HG03108 (cell line): Measurements from ENCODE around the gene NRF1.
"Not testable (repeated sequence)": the region's sequence is repeated elsewhere in the genome, so short reads cannot be mapped to it uniquely, and the experiment has no call there.

Source experiments
- ATAC-seq: cut with Tn5 transposase; IDR thresholded peaks from one replicate; pipeline ENCODE4 v1.9.1; 2021; ENCODE audit warnings: moderate library complexity; ENCODE audit not compliant: unreplicated experiment

Gene NRF1

DNA sequence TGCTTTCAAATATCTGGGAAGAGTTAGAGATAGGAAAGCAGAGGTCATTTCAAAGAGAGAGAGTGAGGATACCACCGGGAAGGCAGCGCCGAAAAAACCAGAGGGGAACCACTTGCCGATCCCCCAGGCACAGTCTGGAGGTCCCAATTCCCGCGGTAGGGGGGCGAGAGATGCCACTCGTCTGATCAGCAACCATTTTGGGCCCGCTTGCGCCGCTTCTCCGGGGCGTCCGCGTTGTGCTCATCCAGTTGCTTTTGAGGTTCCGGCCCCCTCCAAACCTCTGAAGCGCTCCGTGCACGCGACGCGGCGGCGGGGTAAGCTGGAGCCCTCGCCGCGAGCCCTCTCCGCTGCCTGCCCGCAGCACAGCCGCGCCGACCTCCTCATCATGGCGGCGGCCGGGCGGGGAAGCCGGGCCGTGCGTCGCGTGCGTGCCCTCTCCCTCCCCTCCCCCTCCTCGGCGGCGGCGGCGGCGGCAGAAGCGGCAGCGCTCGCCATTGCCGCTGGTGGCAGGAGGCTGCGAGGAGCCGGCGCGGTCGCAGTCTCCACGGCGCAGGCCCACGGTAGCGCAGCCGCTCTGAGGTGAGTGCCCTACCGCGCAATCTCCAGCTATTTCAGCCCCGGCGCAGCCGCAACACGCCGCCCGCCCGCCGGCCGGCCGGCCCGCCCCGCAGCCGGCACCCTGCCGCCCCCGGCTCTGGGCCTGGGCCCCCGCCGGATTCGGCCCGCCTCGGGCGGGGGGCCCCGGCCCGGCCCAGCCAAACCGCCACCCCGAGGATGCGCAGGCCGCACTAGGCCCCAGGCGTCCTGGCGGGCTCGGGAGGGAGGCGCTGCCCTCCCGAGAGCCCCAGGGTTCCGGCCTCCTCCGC is at the start of gene NRF1:
NRF1 (plus strand) TSS at position 475 of the 866 bp plus-strand sequence. CDS start 45,632 bp downstream, outside the sequence.
- peak; percentile 55 for ATAC-seq

DNA sequence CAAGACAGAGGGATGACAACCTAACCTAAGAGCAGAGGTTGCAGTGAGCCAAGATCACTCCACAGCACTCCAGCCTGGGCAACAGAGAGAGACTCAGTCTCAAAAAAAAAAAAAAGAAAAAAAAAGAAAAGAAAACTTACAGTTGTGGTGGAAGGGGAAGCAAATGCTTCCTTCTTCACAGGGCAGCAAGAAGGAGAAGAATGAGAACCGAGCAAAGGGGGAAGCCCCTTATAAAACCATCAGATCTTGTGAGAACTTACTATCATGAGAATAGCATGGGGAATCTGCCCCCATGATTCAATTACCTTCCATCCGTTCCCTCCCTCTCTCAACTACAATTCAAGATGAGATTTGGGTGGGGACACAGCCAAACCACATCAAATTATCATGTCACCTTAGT is 45.2 kb upstream of the NRF1 start:
- ATAC-seq: not testable (repeated sequence)

DNA sequence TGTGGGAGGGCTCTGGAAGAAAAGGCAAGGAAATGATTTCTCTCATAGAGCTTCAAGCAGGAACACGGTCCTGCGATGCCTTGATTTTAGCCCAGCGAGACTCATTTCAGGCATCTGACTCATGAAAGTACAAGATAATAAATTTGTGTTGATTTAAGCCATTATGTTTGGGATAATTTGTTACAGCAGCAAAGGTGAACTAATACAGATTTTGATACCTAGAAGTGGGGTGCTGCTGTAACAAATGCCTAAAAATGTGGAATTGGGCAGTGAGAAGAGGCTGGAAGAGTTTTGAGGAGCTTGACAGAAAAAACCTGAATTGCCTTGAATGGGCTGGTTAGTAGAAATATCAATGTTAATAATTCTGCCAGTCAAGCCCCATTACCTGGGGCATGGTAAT is 44.1 kb upstream of the NRF1 start:
- no peak for ATAC-seq

DNA sequence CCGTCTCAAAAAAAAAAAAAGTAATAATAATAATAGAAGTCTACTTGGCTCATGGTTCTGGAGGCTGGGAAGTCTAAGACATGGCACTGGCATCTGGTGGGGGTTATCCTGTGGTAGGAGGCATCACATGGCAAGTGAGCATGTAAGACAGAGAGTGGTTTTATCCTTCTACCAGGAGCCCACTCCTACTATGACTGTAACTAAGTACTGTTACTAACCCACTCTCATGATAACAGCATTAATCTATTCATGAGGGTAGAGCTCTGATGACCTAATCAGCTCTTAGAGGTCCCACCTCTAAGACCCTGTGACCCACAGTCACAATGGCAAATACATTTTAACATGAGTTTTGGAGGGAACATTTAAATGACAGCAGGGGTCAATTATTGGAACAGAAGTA is 43.3 kb upstream of the NRF1 start:
- ATAC-seq: no peak

DNA sequence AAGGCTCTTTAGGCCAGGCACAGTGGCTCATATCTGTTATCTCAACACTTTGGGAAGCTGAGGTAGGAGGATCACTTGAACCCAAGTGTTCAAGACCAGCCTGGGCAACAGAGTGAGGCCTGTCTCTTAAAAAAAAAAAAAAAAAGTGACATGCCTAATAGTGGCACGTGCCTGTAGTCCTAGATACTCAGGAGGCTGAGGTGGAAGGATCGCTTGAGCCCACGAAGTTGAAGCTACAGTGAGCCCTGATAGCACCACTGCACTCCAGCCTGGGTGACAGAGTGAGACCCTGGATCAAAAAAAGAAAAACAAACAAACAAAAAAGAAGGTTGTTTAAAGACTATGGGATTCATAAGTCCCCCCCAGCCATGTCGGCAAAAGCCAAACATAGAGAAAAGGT is 42.2 kb upstream of the NRF1 start:
- no peak for ATAC-seq

DNA sequence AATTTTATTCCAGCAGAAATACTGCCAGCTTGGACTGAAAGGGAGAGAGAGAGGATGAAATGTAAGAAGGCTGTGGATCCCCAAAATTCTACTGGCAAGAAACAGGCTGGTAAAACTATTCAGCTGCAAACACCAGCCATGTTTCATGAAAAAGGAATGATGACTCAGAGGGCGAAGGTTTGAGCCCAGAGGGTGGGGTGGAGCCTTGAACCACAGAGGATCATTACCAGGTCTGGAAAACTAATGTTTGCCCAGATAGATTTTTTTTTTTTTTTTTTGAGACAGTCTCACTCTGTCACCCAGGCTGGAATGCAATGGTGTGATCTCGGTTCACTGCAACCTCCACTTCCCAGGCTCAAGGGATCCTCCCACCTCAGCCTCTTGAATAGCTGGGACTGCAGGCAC is 41.7 kb upstream of the NRF1 start:
- no peak for ATAC-seq

DNA sequence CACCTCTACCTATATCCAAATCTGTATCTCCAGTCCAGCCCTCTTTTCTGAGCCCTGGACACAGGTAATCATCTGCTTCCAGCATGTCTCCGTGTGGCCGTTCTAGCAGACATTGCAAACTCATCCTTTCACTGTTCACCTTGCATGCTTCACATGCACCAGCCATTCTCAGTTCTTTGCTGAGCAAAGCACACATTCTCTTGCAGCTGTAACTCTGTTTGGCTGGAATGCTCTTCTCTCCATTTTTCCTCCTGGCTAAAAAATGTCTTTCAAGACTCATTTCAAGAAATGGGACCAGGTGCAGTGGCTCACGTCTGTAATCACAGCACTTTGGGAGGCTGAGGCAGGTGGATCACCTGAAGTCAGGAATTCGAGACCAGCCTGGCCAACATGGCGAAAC is 40.3 kb upstream of the NRF1 start:
- ATAC-seq: no peak

DNA sequence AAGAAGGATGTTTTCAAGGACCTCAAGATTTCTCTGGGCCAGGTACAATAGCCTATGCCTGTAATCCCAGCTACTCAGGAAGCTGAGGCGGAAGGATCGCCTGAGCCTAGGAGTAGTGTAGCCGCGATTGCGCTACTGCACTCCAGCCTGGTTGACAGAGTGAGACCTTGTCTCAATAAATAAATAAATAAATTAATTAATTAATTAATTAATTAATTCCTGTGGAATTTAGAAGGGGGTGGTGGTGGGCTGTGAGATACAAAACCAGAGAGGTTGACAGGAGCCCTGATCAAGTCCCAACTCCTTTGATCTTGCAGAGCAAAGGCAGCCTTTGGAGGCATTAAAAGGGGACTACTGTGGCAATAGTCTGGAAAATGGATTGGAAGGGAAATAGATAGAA is 39.3 kb upstream of the NRF1 start:
- no peak for ATAC-seq

DNA sequence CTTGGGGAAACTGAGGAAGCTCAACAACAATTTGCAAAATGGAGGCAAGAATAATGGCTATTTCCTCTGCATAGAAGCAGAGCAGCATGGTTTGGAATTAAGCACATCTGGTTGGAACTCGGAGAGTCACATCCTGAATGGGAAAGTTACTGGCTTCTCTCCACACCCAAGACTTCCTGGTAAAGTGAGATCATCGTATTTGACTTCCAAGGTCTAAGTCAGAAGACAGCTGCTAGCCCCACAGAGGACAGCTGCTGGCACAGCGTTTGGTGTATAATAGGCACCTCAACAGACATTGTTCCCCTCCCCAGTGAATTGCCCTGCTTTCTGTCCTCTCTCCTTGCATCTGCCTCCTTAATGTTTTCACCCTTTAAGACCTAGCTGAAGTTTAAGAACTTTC is 37.0 kb upstream of the NRF1 start:
- ATAC-seq: no peak

DNA sequence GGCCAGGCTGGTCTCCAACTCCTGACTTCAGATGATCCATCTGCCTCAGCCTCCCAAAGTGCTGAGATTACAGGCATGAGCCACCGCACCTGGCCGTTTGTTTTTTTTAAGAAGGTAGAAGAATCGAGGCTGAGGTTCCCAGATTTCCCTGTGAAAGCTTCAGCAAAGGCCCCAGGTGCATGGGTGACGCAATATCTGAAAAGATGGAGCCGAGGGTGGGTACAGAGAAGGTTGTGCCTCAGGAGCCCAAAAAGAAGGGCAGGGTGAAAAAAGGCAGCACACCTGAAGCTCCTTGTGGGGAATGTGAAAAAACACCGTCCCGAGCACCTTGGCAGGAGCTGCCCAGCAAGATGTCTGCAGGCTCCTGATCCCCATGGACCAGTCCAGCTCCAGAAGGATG is 35.8 kb upstream of the NRF1 start:
- ATAC-seq: no peak

DNA sequence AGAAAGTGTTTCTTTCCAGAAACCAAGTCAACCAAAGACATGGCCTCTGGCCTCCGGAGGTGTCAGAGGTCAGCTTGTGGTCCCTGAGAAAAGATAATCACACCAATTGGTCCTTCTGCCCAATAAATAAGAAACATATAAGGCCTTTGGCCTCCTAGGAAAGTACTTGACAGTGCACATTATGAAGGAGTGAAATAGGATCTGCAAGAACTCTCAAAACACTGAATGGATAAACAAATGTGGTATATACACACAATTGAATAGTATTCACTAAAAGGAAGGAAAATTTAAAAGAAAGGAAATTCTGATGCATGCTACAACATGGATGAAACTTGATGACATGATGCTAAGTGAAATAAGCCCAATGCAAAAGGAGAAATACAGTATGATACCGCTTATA is 35.4 kb upstream of the NRF1 start:
- no peak for ATAC-seq

DNA sequence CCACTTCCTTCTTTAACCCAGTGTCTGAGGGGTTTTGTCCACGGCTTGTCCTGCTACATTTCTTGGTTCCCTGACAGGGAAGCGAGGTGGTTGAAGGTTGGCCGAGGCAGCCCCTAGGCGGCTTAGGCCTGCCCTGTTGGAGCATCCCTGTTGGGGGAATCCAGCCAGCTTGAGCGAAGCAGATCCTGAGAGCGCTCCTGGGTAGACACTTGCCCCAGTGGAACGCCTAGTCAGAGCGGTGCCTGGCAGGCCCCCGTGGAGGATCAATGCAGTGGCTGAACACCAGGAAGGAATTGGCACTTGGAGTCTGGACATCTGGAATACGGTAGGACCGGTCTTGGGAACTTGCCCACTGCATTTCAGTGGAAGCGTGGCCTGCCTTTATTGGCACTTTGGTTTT is 32.7 kb upstream of the NRF1 start:
- no peak for ATAC-seq

DNA sequence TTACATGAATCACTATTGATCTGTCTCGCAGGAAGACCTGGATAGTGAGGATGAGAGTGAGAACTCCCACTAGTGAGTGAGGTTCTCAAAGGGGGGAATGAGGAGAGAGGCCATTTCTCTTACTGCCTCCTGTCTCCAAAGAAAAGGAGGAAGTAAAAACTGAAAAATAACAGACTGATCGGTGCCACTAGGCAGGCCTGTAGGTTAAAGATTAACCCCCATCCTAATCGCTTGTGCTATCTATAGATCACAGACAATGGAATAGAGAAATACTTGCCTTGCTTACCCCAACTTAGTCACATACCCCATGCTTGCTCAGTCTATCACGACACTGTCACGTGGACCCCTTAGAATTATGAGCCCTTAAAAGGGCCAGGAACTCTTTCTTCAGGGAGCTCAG is 25.3 kb upstream of the NRF1 start:
- ATAC-seq: not testable (repeated sequence)

DNA sequence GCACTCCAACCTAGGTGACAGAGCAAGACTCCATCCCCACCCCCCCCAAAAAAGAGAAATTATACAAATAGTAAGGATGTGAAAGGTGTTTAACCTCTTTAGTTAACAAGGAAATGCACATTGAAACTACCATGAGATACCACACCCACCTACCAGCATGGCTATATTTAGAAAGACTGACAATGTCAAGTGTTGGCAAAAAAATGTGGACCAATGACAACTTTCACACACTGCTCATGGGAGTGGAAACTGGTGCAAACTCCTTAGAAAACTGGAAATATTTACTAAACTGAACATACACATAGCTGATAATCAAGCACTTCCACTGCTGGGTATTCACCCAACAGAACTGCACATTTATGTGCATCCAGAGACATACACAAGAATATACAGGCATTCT is 23.3 kb upstream of the NRF1 start:
- no peak for ATAC-seq

DNA sequence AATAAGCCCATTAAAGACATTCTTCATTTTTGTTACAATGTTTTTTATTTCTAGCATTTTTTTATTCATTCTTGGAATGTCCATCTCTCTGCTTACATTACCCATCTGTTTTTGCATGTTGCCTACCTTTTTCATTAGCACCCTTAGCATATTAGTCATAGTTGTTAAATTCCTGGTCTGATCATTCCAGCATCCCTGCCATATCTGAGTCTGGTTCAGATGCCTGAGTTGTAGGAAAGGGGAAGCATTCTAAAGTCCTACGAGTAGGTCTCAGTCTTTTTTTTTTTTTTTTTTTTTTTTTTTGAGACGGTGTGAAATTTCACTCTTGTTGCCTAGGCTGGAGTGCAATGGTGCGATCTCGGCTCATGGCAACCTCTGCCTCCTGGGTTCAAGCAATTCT is 19.7 kb upstream of the NRF1 start:
- no peak for ATAC-seq

DNA sequence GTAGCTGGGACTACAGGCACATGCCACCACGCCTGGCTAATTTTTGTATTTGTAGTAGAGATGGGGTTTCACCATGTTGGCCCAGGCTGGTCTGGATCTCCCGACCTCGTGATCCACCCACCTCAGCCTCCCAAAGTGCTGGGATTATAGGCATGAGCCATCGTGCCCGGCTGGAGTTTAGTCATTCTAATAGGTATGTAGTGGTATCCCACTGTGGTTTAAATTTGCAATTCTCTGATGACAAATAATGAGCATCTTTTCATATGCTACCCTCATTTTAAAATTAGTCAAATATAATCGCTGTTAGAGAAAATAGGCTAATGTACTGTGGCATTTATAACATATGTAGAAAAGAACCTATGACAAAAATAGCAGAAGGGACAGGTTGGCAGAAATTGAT is 15.1 kb upstream of the NRF1 start:
- ATAC-seq: not testable (repeated sequence)

DNA sequence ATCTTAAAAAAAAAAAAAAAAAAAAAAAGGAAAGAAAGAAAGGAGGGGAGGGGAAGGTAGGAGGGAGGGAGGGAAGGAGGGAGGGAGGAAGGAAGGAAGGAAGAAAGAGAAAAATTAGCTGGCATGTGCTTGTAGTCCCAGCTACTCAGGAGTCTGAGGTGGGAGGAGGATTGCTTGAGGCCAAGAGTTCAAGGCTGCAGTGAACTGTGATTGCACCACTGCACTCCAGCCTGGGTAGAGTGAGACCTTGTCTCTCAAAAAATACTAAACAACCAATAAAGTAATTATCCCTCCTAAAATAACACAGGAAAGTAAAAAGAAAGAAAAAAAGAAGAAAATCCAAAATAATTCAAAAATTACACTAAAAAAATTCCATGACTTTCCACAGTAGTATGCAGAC is 13.8 kb upstream of the NRF1 start:
- no peak for ATAC-seq

DNA sequence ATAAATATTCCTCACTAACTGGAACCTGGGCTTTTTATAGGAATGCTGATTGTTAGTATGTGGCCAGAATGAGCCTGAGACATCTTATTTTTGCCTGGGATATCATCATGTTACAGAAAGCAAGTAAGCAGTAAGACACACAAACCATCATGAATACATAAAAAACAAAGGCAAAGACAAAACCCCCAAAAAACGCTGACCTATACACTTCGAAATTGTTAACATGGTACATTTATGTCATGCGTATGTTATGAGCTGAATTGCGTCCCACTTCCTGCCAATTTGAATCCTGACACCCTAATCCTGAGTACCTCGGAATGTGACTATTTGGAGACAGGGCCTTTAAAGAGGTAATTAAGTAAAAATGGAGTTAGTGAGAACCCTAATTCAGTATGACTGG is 12.3 kb upstream of the NRF1 start:
- ATAC-seq: no peak

DNA sequence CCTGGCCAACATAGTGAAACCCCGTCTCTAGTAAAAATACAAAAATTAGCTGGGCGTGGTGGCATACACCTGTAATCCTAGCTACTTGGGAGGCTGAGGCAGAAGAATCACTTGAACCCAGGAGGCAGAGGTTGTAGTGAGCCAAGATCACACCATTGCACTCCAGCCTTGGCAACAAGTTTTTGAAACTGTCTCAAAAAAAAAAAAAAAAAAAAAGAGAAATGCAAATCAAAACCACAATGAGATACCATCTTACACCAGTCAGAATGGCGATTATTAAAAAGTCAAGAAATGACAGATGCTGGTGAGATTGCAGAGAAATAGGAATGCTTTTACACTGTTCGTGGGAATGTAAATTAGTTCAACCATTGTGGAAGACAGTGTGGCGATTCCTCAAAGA is 7.9 kb upstream of the NRF1 start:
- not testable (repeated sequence) for ATAC-seq

DNA sequence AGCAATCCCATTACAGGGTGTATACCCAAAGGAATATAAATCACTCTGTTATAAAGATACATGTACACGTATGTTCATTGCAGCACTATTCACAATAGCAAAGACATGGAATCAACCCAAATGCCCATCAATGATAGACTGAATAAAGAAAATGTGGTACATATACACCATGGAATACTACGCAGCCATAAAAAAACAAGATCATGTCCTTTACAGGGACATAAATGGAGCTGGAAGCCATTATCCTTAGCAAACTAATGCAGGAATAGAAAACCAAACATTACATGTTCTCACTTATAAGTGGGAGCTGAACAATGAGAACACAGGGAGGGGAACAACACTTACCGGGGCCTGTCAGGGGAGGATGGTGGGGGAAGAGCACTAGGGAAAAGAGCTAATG is 7.5 kb upstream of the NRF1 start:
- not testable (repeated sequence) for ATAC-seq

DNA sequence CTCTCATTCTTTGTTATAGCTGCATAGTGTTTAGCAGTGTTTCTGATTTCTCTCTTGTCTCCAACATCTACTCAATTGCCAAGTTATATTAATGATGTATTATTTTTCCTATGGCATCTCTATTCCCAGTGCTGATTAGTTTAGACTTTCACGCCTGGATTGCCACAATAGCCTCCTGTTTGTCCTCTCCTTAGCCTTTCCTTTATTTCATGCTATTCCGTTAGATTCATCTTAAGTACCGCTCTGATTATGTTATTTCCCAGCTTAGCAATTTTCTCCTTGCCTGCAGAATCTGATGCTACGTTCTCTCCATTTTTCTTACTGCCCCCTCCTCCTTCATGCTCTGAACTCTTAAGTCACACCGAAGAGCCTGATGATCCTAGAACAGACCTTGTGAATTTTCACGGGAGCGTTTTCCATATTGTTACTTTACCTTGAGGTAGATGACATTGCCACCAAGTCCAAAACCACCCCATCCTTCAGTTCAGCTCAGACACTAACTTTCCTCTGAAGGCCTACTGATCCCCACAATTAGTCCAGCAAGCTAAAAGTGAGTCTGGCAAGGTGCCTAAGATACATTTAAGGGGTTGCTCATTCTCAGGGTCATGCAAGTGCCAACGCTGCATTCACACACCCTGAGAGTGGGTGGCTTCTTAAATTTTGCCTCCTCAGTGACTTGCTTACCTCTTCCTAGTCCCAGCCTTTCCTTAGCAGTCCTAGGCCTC is 6.6 kb upstream of the NRF1 start:
- ATAC-seq: no peak

DNA sequence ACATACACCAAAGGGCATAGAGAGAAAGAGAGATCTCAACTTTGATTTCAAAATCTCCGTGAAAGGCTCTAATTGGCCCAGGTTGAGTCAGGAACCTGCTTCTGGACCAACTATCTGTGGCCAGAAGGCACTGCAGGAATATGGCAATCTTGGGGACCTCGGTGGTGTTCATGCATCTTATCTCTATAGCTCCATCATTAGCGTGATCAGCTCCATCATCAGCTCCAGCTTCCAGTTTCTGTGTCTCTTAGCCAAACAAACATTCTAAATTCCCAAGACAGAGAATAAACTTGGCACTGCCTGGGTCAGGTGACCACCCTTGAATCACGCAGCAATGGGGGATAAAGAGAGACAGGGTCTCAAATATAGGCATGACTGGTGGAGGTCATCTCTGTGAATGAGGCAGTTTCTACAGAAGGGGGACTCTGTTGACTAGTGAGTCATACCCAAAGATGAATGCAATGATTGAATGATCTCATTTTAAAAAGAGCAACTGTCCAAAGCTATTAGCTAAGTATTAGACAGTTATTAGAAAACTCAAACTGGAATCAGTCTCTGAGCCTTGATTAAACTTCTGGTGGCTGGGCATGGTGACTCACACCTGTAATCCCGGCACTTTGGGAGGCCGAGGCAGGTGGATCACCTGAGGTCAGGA is 5.4 kb upstream of the NRF1 start:
- no peak for ATAC-seq
